Fibroblast of skin of back (primary cell): ENCODE data around the gene C14orf93.

Experiments
- DNase-seq: peaks from one replicate; pipeline ENCODE4 v3.0.0-alpha.2; 2013

The C14orf93 gene

GRCh38 chr14:23045419-23046357 lies 35.7 kb upstream of the C14orf93 start:
- peak; percentile 42 for DNase-seq

DNA sequence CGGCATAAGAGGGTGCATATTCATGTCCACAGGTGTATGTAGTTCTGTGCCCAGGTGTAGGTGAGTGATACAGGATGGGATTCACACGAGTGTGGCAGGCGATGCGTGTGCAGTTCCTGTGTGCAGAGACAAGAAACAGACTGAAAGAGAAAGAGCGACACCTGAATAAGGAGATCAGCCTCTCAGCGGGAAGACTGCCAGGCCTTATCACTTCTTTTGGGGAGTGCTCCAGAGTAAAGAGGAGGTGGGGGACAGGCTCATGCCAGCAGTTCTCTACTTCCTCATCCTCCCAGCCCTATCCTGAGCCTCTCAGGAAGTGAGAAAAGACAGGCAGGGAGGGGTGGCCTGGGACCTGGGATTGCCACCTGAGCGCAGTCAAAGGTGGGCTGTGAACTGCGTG lies 34.9 kb upstream of the C14orf93 start:
- DNase-seq = no peak

DNA sequence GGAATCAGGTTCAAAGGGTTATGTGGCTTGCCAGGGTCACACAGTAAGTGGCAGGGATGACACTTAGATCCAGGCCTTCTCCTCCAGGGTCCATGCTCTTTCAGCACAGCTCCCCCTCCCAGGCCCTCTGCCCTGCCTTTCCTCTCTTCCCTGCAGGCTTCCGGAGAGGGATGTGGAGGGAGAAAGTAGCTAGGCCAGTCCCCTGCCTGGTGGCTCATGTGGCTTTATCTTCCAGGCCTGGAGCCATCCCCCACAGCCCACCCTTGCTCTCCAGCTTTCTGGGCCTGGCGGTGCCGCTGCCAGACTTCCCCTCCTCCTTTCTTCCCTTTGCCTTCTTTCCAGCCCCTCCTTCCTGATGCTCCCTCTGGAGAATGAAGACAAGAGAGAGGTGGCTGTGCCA lies 33.8 kb upstream of the C14orf93 start:
- no peak for DNase-seq

DNA sequence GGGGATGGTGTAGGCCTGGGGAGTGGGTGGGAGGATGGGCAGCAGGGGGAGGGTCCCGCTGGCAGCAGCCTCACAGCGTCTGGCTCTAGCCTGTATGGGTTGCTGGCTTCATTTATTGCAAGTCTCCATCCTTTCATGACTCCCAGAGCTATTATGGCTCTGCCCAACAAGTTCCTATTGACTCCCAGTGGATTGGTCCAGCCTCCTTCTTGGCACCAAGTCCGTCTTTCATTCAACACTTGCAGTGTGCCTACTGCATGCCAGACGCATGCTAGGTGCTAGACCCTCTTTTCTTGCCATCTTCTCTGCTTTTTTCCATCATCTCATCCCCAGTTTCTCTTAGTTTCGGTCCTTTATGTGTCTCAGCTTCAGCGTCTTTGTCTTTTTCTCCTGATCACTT lies 33.2 kb upstream of the C14orf93 start:
- no peak for DNase-seq

GRCh38 chr14:23042162-23042965 lies 32.4 kb upstream of the C14orf93 start, which contains the start of gene PSMB11:
Gene PSMB11 (plus strand): TSS chr14:23042212. CDS start chr14:23042226, 14 bp downstream.
- DNase-seq = no peak

- peak; percentile 23 for DNase-seq
Measured at GRCh38 chr14:23041729-23042128, 31.8 kb upstream of the C14orf93 start.

- DNase-seq = no peak
Measured at GRCh38 chr14:23040100-23040499, 30.2 kb upstream of the C14orf93 start.

DNA sequence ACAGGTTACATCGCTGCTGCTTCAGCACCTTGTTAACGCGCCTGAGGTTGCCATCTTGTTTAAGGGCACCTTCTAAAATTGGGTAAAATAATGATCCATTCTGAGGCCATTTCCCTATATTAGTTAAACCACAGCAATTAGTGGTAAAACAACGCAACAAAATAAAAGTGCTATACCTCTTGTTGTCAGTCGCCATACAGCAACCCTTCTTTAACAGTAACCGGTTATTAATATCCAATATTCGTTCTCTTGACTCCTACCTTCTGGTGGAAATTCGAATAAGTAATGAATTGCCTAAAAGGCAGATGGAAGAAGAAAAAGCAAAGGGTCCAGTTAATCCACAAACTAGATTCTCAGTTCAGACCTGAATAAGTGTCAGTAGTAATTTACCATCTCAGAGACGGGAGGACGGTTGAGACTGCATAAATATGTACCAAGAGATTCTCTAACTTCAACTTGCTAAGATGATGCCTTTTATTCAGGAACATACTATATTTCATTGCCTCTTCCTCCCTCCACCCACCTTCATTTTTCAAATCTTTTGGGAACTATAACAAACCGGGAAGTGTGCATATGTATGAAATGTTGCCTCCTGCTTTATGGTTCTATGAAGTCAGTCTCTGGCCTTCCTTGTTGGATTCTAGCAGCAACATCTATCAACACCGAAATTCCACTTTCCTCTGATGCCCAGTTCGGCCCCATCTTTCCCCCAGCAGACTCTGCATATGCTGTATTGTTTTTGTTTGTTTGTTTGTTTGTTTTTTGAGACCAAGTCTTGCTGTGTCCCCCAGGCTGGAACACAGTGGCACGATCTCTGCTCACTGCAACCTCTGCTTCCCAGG lies 25.6 kb upstream of the C14orf93 start:
- DNase-seq = no peak

DNA sequence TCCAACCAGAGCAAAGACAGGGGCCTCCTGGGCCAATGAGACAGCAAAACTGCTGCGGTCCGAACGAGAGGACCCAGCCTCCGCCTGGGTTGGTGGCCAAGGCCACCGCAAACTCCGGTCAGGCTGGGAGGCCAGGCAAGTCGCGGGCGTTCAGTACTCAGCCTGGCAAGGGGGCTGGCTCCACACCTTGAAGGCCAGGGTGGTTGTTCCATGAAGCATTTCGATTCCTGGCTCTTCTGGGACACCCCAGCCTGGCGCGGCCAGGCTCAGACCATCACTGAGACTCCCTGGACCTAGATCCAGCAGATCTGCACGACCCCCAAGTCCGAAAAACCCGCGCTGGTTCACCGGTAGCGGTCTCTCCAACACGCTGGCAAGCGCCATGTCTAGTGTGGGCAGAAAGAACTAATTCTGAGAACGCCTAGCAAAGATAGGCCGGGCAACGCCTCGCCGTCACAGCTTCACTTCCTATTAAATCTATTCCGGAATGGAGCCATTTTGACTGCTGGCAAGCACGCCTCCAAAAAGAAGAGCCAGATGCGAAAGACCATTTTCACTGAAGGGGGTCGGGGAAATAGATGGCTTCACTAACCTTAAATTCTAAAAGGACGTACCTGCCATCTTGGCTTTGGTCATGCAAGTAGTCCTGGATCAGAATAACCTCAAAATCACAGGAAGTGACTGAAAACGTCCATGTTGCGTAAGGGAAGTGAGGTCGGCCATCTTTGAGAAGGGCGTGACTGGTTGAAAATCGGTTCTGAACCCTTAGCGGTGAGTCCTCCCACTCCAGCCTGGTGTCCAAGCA lies 24.8 kb upstream of the C14orf93 start, which contains the start of gene PSMB5:
PSMB5 (minus strand) TSS at position 403 of the 805 bp plus-strand sequence; CDS start at position 384, 19 bp downstream.
- DNase-seq = peak; percentile 93

GRCh38 chr14:23033801-23034497 lies 24.0 kb upstream of the C14orf93 start:
- no peak for DNase-seq

- DNase-seq = no peak
Measured at GRCh38 chr14:23033251-23033727, 23.3 kb upstream of the C14orf93 start.

- DNase-seq = no peak
Measured at GRCh38 chr14:23030936-23031335, 21.0 kb upstream of the C14orf93 start.

DNA sequence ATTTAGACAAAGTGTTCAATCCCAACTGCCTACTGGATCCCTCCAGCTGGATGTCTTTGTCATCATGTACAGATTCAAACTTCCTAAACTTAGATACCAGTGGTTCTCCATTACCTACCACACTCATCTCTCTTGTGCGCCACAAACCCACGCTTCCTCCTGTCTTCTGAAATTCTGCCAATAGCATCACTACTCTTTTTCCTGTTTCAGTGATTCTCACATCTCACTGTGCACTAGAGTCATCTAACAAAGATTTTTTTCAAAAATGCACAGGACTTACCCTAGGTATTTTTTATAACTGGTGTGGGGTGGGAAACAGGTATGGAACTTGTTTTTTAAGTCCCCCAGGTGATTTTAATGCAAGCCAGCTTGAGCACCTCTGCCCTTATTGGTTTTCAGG lies 18.9 kb upstream of the C14orf93 start:
- DNase-seq = no peak

- DNase-seq = no peak
Measured at GRCh38 chr14:23025151-23025814, 15.3 kb upstream of the C14orf93 start.

DNA sequence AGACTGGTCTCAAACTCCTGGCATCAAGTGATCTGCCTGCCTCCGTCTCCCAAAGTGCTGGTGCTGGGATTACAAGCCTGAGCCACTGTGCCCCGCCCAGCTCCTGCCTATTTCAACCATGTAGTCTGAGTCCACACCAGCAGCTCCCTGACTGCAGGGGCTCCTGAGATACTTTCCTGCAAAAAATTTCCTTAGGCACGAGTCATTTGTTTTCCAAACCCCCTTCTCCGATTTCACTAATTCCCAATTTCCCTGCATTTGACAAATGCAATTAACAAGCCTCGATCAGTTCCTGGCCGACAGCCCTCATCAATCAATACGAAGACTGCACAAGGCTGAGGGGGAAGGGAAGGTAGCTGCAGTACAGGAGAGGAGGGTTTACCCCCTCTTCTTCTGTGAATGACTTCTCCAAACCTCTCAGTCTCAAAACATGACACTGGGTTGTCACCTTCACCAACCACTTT lies 14.7 kb upstream of the C14orf93 start:
- no peak for DNase-seq

DNA sequence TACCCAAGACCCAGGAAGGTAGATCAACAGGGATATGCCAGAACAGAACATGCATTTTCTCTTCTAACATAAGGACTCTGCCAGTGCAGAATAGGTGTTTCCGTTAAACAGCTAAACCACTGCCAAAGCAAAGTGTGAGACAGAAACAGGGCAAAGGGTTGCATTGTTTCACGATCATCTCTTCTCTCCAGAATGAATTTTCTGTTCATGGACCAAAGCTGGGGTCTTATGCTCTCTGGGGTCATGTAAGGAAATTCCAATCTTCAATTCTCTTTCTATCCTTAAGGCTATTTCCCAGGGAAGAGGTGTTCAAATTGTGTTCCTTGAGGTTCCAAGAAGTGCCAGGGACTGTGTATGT lies 13.8 kb upstream of the C14orf93 start:
- DNase-seq = no peak

DNA sequence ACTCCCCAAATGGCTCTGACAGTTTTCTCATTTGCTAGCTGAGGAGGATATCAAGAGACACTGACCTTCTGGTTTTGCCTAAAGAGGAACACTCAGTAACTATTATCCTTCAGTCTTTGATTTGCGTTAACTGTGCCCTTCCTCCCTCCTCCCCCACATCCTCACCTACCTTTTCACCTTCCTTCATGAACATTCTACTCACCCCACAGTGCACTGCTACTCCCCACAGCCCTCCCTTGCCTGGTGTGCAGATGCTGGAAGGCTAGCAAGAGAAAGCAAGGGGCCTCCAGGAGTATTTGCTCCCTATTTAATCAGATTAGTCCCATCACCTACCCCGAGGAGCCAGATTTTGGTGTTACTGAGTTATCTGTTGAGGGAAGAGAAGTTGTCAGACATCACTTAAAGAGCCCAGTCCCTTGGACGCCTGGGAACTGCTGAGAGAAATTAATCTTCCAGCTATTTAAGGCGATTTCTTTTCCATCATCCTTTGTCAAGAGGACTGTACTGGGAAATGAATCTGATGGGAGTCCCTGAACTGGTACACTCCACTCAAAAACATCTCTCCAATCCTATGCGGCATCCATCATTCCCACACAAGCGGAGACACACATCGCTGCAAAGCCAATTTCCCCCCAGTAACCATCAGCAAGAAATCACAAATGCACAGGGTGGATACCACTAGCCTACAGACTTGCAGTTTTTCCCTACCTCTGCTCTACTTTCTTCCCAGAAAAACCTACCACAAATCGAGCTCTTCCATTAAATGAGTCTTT lies 13.3 kb upstream of the C14orf93 start:
- DNase-seq = no peak

- no peak for DNase-seq
Measured at GRCh38 chr14:23021889-23022442, 12.0 kb upstream of the C14orf93 start.

DNA sequence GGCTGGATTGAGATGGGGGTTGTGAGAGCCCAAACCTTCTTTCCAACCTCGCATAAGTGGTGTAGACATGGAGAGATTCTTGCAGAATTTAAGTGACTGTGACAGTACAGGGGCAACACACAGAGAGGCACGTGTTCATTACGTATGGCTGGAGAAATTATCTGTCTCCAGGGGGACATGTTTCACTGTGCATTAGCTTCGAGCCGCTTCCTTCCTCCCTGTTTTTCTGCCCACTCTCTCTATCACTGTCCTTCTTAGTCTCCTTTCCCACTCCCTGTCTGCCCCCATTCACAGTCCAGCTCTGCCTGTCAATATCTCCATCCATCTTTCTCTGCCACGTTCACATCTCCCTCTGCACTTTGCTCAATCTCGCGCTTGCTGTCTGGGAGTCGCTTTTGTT lies 11.5 kb upstream of the C14orf93 start:
- no peak for DNase-seq
